Measurements from ENCODE around the gene DENND4C. TPM values are rescaled to one million over a fixed set of nuclear protein-coding genes. Genes with fewer than 3 reads are reported as not detected.
"Not testable (repeated sequence)": the region's sequence is repeated elsewhere in the genome, so short reads cannot be mapped to it uniquely, and the experiment has no call there.

DENND4C gene
- total RNA-seq, 1 experiment from 2014 or later, result 31.5 TPM

DNA sequence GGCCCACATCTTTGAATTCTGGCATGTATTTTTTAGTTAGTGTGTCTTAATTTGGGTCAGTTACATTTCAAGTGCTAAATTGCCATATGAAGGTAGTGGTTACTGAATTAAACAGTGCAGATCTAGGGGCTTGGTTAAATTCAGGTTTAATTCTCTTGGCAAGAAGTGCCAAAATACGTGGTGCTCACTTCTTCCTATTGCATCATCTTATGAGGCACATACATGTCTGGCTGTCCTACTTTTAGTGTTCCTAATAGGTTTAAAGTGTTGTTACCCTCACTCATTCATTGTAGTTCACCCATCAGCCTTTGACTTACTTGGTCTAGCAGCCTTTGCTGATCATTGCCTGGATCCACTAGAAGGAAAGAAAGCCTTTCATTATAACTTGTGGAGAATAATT is 90.0 kb downstream of the DENND4C start:
- in situ Hi-C loops (cut with HindIII; ENCODE audit: low sequenced_read_pairs), result no loop called here
- no peak for DNase-seq (ENCODE audit: low spot score)

DNA sequence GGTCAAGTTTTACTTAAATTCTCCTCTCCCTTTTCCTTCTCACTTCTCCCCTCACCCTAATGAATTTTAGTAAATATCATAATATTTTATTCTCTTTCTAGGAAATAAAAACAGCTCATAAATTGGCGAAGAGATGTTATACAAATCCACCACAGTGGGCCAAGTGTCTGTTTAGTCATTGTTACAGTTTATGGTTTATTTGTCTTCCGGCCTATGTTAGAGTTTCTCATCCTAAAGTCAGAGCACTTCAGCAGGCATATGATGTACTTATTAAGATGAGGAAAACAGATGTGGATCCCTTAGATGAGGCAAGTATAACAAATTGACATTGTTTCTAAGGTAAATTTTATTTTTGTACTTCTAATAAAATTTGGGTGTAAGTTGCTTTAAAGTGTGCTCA is 101.4 kb downstream of the DENND4C start:
- DNase-seq (ENCODE audit: low spot score), result no peak
- in situ Hi-C loops (cut with HindIII; ENCODE audit: low sequenced_read_pairs), result no loop called here

DNA sequence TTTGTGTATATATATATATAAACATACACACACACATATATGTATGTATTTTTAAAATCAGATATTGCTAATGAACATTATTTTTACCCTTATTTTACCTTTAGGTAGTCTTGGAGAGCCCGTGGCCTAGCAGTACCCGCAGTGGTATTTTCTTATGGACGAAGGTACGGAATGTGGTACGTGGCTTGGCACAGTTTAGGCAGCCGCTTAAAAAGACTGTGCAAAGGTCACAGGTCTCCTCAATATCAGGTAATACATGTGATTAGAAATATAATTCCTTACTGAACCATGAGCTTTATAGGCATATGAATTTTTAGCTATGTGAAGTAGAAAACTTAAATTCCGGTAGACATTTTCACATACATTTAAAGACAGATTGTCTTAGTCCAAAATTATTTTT is 105.7 kb downstream of the DENND4C start:
- in situ Hi-C loops (cut with HindIII; ENCODE audit: low sequenced_read_pairs), result no loop called here
- no peak for DNase-seq (ENCODE audit: low spot score)

DNA sequence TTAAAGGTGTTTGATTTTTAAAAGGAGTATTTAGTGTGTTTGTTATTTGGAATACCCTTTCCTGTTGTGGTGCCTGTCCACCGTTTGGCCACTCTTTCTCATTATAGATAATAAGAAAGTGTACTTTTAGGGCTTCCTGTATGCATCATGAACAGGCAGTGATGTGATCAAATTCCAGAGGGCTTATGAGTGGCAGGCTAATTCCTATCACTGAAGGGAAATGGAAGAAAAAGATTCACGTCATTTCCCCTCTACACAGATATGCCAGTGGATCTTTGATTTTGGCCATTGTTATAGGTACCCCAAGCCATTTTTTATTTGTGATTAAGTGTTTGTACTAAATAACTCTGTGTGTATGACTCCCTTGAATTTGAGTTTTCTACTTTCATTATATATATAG is 112.5 kb downstream of the DENND4C start:
- no peak for DNase-seq (ENCODE audit: low spot score)
- in situ Hi-C loops (cut with HindIII; ENCODE audit: low sequenced_read_pairs), result no loop called here

DNA sequence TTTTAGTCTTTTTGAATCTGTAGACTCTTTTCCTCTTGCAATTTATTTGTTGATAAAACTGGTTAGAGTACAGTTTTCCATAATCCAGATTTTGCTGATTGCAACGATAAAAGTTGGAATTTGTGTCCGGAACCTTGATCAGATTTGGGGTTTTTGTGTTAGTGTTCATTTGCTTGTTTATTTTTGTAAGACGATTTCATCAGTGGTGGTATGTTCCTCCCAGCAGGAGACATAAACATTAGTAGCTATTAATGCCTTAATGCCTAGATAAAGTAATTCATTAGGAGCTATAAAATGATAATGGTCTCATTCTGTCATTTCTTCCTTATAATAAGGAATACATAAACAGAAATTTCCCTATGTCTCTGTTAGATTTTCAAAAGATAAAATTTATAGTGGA is 128.2 kb downstream of the DENND4C start:
- in situ Hi-C loops (cut with HindIII; ENCODE audit: low sequenced_read_pairs), result no loop called here
- DNase-seq (ENCODE audit: low spot score), result no peak

DNA sequence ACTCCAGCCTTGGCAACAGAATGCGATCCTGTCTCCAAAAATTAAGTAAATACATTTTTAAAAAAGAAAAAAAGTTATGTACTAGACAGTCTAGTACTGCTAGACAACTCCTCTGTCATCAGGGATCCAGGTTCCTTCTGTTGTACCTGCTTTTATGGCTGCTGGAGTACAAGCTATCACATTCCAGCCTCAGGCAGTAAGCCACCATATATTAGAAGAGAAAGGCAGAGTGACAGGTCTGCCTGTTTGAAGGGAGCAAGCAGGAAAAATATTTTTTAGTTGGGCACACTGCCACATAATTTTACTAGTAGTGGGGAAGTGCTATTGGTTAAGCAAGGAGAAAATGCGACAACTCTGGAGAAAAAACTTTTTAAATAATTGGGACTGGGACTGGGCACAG is 138.6 kb downstream of the DENND4C start:
- in situ Hi-C loops (cut with HindIII; ENCODE audit: low sequenced_read_pairs), result no loop called here

DNA sequence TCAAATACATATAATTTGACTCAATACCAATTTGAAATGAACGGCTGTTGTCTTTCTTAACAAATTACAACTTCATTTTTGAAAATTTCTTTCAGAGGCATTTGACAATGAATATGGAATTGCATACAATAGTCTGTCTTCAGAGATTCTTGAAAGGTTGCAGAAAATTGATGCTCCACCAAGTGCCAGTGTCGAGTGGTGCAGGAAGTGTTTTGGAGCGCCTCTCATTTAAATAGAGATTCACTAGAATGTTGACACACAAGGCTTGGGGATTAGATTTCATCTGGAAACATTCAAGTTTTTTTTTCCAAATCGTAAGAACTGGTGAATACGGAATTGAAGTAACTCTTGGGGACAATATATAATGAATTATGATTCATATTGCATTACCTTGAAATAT is 141.4 kb downstream of the DENND4C start:
- in situ Hi-C loops (cut with HindIII; ENCODE audit: low sequenced_read_pairs), result no loop called here
- DNase-seq (ENCODE audit: low spot score), result no peak

More for the DNA sequence above, 138.6 kb downstream of the DENND4C start:
- DNase-seq (ENCODE audit: low spot score), result no peak

DNA sequence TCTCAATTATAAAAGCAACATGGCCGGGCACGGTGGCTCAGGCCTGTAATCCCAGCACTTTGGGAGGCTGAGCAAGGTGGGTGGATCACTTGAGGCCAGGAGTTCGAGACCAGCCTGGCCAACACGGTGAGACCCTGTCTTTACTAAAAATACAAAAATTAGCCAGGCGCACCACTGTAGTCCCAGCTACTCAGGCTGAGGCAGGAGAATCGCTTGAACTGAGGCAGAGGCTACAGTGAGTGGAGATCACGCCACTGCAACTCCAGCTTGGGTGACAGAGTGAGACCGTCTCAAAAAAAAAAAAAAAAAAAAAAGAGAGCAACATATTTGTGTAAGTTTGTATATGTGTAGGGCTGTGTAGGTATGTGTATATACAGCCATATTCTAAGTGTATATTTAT is 142.1 kb downstream of the DENND4C start:
- DNase-seq (ENCODE audit: low spot score), result no peak
- in situ Hi-C loops (cut with HindIII; ENCODE audit: low sequenced_read_pairs), result no loop called here

DNA sequence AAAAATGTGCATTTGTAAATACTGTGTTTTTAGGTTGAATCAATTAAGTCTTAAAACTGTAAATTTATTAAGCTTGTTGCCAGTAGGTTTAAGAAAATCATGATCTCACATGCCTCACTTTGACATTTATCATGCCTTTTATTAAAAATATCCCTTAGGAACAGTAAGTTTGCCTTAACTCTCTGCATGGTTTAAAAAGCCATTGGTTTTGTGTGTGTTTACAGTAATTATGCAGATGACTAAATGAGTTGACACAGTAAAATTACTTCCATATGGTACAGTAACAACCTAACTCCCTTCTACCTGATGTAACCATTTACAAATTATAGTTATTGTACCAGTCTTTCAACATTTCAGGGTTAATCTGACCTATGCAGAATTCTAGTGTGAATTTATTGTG is 143.0 kb downstream of the DENND4C start:
- in situ Hi-C loops (cut with HindIII; ENCODE audit: low sequenced_read_pairs), result no loop called here

DNA sequence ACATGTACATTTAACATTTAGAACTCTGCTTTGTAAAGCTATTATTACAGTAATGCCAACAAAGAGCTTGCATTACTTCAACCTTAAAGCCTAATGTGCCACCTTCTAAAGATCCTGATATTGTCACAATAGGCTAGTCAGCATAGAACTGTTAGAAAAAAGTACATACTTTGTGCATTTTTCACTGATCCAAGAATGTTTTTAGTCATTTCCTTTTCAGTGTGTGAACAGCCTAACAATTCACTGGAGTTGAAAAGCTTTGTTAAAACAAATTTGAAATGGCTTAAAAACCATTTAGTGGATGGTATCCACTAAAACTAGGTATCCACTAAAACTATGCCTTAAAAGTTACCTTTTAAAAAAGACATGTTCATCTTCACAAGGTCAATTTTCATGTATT is 145.0 kb downstream of the DENND4C start:
- DNase-seq (ENCODE audit: low spot score), result no peak
- in situ Hi-C loops (cut with HindIII; ENCODE audit: low sequenced_read_pairs), result no loop called here

More for the DNA sequence above, 143.0 kb downstream of the DENND4C start:
- no peak for DNase-seq (ENCODE audit: low spot score)

DNA sequence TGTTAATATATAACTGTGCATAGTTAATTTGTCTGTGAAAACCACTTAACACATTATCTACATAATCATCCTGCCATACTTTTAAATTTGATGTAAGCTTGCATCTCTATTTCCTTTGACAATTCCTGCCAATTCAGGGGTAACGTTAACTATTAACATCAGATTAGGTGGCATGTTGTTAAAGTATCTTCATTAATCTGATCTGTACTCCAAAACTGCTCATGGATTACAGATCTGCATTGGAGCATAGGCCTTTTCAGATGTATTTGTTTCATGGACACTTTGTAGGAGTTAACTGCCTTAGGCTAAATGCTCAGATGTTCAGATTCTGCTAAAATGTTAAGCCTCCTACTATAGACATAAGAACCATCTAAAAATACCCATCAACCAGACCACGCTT is 146.4 kb downstream of the DENND4C start:
- in situ Hi-C loops (cut with HindIII; ENCODE audit: low sequenced_read_pairs), result no loop called here
- DNase-seq (ENCODE audit: low spot score), result no peak

DNA sequence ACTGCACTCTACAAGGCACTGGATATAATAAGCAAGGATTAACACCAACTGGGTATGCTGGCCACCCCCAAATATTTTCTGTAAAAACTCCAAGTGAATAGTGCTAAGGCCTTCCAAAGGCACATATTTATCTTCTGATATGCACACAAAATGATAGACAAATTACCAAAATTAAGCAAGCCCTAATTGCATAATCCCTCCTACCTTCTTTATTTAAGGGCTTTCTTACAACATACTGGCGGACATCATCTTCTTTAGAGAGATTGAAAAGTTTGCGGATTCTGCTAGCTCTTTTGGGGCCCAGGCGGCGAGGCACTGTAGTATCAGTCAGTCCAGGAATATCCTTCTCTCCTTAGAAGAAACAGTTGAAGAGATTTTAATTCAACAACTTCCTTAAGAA is 147.7 kb downstream of the DENND4C start:
- DNase-seq (ENCODE audit: low spot score), result no peak
- in situ Hi-C loops (cut with HindIII; ENCODE audit: low sequenced_read_pairs), result no loop called here

DNA sequence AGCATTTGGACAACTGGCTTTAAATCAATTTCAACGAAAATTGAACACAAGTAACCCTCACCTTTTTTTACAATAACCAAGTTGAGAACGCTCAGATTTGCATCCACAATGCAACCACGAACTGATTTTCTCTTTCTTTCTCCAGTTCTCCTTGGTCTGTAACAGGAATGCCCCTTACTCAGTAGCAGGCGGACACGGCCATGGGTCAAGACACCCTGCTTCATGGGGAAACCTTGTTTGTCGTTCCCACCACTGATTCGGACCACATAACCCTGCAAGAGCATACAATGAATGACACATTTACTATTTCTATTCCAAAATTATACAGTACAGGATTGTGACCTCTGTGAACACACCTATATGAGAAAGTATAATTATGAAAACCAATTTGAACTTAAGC is 148.2 kb downstream of the DENND4C start:
- in situ Hi-C loops (cut with HindIII; ENCODE audit: low sequenced_read_pairs), result no loop called here
- no peak for DNase-seq (ENCODE audit: low spot score)

DNA sequence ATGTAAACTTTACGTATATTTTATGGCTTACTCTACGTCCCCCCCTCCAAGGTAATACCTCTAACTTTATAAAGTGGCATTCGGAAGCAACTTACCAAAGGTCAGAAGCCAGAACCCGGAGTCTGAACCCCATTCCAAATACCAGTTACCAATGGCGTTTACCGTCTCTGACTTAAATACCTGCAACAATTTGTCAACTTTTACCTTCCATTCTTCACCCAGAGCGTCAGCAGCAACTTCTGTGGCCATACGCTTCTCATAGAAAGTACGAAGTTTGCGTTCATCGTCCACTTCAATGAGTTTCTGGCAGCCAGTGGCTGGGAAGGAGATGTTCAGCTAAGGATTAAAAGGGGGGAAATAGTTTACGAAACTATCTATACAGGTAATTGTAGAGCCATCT is 148.8 kb downstream of the DENND4C start:
- no peak for DNase-seq (ENCODE audit: low spot score)
- in situ Hi-C loops (cut with HindIII; ENCODE audit: low sequenced_read_pairs), result no loop called here

DNA sequence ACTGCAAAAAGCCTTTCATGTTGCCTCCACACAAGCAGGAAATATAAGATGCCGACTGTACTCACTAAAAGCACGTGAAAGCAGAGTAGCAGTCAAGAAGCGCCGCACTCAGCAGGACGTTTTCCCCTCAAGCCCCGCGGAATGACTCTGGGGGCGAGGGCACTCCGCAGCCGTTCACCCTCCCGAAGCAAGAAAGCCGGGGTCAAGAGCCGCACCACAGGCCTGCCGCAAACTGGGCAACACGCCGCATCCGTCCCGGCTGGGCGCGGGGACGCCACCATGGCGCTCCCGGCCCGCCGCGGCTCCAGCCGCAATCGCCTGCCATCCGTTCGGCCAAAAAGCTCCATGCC is 149.2 kb downstream of the DENND4C start:
- no peak for DNase-seq (ENCODE audit: low spot score)
- in situ Hi-C loops (cut with HindIII; ENCODE audit: low sequenced_read_pairs), result no loop called here

DNA sequence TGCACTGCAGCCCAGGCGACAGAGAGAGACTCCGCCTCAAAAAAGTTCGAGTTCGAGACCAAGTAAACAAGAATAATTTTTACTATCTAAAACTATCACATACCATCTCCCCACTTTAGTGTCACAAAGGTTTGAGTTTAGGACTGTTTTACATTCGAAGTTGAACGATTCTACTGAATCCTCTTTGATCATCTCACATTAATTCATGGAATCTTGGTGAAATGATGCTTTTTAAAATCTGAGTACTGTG is 150.3 kb downstream of the DENND4C start:
- in situ Hi-C loops (cut with HindIII; ENCODE audit: low sequenced_read_pairs), result no loop called here
- no peak for DNase-seq (ENCODE audit: low spot score)

DNA sequence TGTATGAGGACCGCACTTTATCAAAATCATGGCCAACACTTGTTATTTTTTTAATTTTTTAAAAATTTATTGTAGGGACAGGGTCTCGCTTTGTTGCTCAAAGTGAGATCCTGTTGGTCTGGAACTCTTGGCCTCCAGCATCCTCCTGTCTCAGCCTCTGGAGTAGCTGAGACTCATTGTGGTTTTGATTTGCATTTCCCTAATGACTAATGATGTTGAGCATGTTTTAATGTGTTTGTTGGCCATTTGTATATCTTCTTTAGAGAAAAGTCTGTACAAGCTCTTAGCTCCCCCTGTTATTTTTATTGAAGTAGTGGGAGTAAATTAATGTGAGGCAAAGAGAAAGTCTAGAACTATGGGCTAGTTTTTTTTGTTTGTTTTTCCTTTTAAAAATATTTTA is 151.2 kb downstream of the DENND4C start:
- DNase-seq (ENCODE audit: low spot score), result no peak
- in situ Hi-C loops (cut with HindIII; ENCODE audit: low sequenced_read_pairs), result no loop called here

DNA sequence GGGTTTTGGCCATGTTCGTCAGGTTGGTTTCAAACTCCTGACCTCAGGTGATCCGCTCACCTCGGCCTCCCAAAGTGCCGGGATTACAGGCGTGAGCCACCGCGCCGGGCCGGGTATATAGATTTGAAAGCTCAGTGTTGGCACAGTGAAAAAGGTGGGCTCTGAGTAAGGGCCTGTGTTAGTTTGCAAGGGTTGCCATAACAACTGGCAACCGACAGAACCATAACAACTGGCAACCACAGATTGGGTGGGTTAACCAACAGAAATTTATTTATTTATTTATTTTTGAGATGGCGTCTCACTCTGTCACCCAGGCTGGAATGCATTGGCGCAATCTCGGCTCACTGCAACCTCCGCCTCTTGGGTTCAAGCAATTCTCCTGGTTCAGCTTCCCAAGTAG is 154.7 kb downstream of the DENND4C start:
- DNase-seq (ENCODE audit: low spot score); in situ Hi-C loops (cut with HindIII; ENCODE audit: low sequenced_read_pairs): not testable (repeated sequence)

DNA sequence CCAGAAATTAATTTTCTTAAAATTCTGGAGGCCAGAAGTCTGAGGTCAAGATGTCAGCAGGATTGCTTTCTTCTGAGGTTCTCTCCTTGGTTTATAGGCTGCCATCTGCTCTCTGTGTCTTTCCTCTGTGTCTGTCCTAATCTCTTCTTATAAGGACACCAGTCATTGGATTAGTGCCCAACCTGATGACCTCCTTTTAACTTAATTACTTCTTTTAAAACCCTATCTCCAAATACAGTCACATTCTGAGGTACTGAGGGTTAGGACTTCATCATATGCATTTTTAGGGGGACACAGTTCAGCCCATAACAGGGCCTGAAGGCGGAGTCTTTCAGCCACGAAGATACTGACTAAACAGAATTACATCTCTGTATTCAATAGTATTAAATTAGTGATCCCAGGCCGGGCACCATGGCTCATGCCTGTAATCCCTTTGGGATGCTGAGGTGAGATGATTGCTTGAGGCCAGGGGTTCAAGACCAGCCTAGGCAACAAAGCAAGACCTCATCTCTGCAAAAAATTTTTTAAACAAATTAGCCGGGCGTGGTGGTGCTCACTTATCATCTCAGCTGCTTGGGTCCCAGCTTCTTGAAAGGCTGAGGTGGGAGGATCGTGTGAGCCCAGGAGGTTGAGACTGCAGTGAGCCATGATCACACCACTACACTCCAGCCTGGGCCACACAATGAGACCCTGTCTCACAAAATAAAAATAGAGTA is 155.5 kb downstream of the DENND4C start:
- DNase-seq (ENCODE audit: low spot score), result no peak
- in situ Hi-C loops (cut with HindIII; ENCODE audit: low sequenced_read_pairs), result no loop called here

DNA sequence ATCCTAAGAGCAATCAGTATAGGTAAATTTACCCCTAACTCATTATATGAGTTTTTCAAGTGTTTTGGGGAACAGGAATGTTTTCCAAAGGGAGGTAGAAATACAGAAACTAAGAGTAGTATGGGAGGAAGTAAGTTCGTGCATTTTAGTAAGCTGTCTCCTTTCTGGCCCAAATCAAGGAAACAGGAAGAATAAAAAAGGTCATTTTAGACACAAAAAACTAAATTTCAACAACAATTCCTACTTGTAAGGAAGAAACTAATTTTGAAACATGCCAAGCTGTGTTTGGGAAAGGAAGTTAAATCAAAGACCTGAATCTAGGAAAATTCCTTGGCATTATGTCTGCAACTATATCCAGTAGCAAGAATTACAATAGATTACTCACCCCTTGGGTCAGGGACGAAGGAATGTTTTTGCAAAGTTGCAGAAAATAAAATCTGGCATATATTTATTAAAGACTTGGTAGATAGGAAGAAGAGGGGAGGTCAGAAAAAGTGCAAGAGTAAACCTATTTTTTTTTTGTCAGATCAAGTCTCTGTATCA is 156.1 kb downstream of the DENND4C start:
- no peak for DNase-seq (ENCODE audit: low spot score)
- in situ Hi-C loops (cut with HindIII; ENCODE audit: low sequenced_read_pairs), result no loop called here

DNA sequence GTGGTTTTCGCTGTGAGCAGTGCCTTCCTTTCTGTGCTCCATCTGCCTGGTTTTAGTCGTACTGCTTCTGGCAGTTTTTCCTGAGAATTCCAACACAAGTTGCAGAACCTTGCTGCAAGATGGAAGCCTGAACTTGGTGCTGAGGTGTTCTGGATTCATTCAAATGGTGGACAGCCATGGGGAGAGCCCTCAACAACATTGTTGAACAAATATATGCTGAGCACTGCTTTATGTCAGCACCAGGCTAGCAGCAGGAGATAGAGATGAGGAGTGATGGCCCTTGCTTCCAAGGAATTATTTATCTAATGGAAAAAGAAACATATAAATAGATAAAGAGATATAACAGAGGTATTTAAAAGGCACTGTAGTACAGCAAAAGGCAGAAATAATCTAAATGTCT is 156.8 kb downstream of the DENND4C start:
- in situ Hi-C loops (cut with HindIII; ENCODE audit: low sequenced_read_pairs), result no loop called here
- DNase-seq (ENCODE audit: low spot score), result no peak

DNA sequence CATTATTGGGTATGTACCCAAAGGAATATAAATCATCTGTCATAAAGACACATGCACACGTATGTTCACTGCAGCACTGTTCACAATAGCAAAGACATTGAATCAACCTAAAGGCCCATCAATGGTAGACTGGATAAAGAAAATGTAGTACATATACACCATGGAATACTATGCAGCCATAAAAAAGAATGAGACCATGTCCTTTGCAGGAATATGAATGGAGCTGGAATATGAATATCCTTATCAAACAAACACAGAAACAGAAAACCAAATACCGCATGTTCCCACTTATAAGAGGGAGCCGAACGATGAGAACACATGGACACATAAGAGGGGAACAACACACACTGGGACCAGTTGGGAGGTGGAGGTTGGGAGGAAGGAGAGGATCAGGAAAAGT is 159.0 kb downstream of the DENND4C start:
- in situ Hi-C loops (cut with HindIII; ENCODE audit: low sequenced_read_pairs); DNase-seq (ENCODE audit: low spot score): not testable (repeated sequence)
